GM12874 (cell line): Measurements from ENCODE around the gene PPP1R1C.

Source experiments
- TF ChIP-seq, protein P1 (sequence below): IDR thresholded peaks from 2 replicates; pipeline ENCODE4 v1.5.1; 2011; ENCODE audit warnings: low read depth, mild to moderate bottlenecking, control low read depth, low read length, moderate library complexity; ENCODE audit not compliant: insufficient read depth

PPP1R1C gene

GRCh38 chr2:181991171-181991885 is 5.7 kb downstream of the PPP1R1C start:
- TF ChIP-seq, protein P1, sequence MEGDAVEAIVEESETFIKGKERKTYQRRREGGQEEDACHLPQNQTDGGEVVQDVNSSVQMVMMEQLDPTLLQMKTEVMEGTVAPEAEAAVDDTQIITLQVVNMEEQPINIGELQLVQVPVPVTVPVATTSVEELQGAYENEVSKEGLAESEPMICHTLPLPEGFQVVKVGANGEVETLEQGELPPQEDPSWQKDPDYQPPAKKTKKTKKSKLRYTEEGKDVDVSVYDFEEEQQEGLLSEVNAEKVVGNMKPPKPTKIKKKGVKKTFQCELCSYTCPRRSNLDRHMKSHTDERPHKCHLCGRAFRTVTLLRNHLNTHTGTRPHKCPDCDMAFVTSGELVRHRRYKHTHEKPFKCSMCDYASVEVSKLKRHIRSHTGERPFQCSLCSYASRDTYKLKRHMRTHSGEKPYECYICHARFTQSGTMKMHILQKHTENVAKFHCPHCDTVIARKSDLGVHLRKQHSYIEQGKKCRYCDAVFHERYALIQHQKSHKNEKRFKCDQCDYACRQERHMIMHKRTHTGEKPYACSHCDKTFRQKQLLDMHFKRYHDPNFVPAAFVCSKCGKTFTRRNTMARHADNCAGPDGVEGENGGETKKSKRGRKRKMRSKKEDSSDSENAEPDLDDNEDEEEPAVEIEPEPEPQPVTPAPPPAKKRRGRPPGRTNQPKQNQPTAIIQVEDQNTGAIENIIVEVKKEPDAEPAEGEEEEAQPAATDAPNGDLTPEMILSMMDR = no peak

GRCh38 chr2:181992776-181993175 is 7.1 kb downstream of the PPP1R1C start:
- TF ChIP-seq, protein P1 = no peak

DNA sequence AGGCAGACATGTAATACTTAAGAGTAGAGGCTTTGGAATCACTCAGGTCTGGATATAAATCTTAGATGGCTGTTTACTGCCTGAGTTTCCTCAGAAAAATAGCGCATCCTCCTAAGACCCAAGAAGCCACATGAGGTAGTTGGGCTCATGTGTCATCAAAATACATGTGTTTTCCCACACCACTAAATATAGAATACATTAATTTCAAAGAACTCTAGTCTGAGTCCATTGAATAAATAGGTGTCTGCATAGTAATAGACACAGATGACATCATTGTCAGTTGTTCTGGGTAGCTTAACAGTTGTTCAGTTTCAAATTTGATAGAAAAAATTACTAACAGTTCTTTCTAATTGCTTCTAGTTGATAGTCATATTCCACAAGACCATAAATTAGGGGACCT is 9.6 kb downstream of the PPP1R1C start:
- TF ChIP-seq, protein P1 = no peak

- TF ChIP-seq, protein P1 = no peak
These were observed 12.6 kb downstream of the PPP1R1C start for GRCh38 chr2:181998041-181998835.

DNA sequence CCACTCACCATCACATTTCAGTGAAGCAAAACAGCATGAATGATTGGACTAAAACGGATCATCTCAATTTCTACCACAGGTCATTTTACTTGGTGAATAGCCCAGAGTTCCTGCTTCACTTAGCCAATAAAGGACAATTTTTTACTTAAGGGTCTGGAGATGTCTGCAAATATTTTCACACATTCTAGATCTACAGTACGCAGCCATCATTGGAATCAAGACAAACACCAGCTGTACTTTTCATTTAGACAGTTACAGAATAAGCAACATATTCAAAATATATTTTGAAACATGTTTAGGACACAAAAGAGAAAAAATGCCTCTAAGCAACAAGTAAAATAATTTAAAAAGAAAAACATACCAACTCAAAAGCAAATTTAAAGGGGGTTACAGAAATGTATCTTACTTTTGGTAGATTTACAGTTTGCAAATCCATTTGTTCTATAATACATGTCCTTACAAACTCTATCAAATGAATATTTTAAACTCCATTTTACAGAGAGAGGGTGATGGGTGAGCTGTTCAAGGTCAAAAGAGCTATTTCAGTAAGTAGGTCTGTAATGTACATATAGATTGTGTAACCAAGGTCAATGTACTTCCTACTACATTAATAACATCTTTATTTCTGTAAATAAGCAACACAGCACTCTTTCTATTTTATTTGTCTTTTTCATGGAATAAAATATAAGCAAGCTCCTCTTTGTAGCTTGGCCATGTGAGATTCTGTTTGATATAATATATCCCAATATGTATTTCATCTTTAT is 13.4 kb downstream of the PPP1R1C start:
- TF ChIP-seq, protein P1 = no peak

- TF ChIP-seq, protein P1 = no peak
These were observed 14.3 kb downstream of the PPP1R1C start for GRCh38 chr2:181999911-182000310.

DNA sequence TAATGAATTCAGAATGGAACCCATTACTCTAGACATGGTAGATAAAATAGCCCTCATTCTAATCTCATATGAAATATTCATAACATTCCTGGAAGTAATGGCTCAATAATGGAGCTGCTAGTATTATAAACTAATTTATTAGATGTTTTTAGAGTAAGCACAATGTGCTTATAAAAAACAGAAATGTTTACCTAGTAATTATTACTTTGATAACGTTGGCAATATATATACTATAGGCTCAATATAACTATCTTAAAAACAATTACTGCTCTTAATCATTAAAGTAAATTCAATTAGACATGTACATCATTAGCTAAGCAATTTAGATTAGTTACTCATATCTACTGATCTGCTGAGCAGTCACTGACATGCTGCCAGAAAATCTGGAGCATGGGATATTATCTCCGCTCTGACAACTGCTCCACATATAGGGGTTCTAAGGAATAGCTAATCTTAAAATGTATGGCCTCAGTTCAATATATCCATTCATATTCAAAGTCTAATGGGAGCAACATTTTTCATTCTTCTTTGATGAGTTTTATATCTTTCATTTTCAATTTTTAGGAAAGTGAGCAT is 19.4 kb downstream of the PPP1R1C start:
- TF ChIP-seq, protein P1 = no peak
